SHP77 (cell line): ENCODE measurements around the gene RHOD.

Experiments used
- DNase-seq, 2 experiments: peaks; one replicate each; lab custom pipeline; 2025; lab: John Stamatoyannopoulos, UW

RHOD gene

DNA sequence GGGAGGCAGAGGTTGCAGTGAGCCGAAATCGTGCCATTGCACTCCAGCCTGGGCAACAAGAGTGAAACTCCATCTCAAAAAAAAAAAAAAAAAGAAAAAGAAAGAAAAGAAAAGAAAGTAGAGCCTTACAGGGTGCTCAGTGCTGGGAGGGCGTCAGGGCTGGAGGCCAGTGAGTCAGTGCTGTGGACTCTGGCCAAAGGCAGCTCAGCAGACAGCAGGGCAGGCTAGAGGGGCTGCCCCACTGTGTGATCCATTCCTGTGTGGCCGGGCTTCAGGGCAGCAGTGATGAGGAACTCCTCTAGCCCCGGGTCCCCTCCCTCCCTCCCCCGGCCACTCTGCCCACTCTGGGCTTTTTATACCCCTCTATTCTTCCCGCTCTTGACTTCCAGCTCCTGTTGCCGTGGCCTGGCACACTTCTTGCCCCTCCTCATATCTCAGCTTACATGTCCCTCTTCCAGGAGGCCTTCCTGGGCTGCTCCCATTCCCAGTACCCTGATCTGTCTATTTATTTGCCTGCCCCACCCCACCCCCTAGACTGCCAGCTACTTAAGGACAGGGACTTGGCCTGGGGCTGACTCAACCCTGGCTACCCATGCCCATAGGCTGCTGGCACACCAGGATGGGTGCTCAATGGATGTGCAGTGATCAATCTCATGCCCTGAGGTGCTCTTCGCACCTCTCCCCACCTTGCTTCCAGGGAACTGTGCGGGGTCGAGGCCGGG, 23.7 kb upstream of the RHOD start:
- DNase-seq, result no peak

DNA sequence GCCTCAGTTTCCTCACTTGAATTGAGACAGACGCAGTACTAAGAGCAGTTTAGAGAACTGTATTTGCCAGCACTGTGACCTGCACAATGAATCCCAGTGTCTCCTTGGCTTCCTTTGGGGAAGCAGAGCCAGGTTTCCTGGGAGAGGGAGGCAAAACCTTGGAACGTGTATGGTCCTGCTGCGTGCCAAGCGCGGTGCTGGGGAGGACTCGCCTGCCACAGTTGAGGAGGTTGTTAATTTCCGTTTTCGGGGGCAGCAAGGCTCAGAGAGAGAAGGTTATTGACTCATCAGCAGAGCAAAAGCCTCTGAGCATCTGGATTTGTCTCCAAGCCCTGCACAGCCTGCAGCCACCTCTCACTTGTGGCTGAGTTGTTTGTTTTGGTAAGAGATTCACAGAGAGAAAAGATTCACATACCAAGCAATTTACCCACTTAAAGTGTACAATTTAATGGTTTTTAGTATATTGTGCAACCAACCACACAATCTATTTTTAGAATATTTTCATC, 22.9 kb upstream of the RHOD start:
- DNase-seq, result no peak

DNA sequence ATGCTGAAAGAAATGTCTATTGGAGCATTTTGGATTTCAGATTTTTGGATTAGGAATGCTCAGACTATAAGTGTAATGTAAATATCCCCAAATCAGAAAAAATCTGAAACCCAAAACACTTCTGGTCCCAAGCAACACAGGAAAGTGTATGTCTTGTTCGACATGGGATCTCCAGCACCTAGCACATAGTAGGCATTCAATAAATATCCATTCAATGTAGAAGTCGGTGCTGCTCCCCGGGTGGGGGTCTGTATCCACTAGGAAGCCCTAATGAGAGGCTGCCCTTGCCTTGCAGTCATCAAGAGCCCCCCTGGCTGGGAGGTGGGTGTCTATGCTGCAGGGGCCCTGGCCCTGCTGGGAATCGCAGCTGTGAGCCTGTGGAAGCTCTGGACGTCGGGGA, 22.3 kb upstream of the RHOD start:
- DNase-seq, result no peak

DNA sequence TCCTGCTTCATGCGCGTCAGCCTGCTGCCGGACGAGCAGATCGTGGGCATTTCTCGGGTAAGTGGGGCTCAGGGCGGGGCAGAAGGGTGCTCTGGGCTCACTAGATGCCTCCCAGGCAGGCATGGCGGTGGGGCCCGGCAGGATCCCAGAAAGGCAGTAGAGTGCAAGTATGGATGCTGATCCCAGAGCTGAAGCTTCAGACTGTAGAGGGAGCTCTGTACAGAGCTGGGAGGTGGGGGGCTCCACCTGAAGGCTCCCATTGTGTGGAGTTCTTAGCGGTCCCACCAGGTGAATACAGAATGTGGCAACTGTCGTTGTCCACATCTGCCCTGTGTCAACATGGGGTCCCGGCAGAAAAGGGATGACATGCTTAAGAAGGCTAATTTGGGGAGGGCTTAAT, 16.5 kb upstream of the RHOD start:
- DNase-seq, result no peak

DNA sequence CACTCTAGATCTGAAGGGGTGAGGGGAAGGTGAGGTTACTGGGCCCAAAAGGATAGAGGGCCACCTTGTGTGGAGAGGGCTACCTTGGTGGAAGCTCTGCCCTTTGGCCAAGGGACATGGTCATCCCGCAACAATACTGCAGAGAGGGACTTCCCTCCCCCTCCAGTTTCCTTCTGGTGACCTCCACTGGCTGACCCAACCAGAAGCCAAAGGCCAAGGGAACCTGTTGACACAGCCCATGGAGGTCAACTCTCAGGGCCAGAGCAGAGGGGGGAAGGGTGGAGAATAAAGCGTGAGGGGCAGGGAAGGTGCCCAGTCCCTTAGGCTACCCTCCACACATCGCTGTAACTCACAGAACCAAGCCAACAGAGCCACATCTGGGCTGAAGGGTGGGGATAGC, 15.0 kb upstream of the RHOD start:
- DNase-seq, result no peak

DNA sequence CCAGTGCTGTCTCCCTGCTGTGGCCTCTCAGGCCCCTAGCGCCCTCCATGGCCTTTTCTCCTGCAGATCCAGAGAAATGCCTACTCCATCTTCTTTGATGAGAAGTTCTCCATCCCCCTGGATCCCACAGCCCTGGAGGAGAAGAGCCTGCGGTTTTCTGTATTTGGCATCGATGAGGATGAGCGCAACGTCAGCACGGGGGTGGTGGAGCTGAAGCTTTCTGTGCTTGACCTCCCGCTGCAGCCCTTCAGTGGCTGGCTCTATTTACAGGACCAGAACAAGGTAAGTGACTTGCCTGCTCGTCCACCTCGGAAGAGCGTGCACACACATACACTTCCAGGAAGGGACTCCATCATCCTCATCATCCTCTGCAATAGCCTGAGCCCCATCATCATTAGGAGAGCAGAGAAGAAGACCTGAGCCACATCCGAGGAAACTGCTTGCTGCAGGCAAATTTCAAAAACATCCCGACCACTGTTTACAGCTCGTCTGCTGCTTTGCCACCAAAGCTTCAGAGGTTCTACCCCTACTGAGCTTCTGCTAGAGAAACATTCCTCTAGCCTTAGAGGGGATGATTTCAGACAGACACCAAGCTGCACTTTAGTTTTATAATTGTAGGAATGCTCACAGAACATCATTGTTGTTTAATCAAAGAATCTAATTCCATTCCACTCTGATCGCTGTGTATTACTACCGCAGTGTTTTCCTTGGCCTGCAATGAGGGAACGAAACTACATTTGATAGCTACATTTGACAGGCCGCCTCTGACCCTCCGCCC, 12.9 kb upstream of the RHOD start:
- no peak for DNase-seq

DNA sequence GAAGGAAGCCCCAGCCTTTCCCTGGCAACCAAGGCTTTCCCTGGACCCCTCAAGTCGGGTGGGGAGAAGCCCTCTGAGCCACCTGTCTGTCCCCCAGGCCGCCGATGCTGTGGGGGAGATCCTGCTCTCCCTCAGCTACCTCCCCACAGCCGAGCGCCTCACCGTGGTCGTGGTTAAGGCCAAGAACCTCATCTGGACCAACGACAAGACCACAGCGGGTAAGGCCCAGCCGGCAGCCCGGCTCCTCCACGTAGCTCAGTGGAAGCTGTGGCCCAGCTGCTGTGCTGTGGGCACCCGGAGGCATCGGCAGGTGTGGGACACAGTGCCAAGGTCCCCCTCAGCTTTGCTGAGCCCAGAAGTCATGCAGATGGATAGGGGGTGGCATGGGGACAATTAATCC, 12.2 kb upstream of the RHOD start:
- no peak for DNase-seq

DNA sequence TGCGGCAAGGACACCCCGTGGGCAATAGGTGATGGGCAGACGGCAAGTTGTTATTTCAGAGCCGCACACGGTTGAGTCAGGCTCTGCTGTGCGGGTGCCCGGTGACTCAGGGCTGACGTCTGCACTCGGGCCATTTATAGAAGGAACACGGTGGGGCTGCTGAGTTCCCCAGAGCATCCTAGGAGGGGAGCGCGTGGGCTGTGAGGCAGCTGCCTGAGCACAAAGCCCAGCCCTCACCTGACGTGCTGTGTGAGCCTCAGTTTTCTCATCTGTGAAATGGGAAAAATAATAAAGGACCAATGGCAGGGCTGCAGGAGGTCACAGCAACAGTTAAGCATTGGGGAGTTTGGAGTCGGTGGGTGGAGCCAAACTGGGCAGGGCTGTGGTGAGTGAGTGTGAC, 11.3 kb upstream of the RHOD start:
- peak in 1 of 2 experiments; percentile 56 for DNase-seq

DNA sequence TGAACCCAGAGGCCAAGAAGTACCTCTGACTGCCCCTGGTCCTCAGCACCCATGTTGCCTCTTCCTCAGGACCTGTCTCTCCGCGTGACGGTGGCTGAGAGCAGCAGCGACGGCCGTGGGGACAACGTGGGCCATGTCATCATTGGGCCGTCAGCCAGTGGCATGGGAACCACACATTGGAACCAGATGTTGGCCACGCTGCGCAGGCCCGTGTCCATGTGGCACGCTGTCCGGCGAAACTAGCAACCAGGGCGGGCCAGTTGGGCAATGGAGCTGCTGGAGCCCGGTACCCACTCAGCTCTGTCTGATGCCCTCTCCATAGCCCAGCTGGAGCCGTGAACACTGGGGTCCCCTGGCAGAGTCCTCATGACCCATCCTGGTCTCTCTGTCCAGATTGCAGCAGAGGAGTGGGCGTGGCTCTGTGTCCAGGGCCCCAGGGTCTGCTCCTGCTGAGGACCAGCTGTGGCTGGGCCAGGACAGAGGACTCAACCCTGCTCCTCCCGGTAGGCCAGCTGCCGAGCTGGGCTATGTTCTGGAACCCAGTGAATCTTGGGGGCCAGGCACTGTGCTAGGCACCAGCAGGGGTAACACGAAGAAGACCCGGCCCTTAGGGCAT, 8.0 kb upstream of the RHOD start:
- no peak for DNase-seq

DNA sequence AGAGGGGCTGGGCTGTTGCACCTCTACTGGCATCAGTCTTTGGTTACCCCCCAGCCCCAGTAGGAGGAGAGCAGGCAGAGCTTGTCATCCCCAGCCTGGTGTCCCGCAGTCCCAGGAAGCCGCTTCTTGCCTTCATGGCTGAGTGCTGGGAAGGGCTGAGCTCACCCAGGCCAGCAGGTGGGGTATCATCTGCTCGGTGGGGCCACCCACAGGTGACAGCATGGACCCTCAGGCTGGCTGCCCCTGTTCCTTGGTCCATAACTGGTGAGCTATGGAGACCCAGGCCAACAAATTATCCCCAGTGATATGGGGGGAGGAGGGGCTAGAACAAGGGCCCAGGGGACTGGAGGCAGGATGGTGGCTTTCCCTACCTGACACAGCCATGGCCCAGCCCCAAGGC, 6.5 kb upstream of the RHOD start:
- DNase-seq, result peak in 1 of 2 experiments; percentile 15

DNA sequence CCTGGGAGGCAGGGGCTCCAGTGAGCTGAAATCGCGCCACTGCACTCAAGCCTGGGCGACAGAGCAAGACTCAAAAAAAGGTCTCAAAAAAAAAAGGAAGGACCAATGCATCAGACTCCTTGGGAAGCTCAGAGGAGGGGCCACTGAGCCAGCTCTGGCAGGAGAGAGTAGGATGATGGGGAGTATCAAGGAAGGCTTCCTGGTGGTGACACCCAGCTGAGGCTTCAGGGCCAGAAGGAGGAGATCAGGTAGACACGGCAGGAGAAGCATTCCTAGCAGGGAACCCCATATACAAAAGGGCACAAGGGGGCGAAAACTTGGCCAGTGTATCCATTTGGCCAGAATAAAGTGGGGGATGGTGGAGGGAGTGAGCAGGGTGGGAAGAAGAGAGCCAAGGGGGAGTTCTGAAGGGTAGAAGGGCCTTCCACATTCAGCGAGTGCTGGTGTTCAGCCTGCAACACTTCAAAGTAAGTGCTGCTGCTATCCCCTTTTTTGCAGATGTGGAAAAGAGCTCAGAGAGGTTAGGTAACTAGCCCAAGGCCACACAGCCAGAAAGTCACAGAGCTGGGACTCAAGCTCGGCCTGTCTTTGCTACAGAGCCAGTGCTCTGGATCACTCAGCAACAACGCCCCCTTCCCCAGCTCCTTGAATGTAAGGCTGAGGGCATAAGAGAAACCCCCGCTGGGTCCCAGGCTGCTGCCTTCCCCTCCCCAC, 5.3 kb upstream of the RHOD start:
- no peak for DNase-seq

DNA sequence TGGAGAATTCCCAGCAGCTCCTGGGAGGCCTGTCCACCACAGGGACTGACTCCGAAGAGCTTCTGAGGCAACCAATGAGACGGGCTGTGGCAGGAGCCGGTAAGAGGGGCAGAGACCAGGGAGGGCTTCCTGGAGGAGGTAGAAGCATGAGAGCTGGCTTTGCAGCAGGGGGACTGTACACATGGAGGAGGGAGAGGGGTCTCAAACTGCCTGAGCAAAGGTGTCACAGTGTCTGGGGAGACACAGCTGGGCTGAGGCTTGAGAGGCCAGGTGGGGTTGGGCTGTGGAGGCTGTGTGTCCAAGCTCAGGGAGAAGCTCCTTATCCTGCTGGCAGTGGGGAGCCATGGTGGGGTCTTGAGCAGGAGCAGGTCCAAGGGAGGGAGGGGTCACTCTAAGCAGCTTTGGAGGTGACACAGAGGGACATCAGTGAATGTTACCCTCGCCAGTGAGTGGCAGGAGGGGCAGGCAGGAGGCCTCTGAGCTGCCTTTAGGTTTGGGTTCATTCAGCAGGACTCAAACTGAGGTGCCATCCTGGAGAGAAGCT, 4.6 kb upstream of the RHOD start:
- DNase-seq, result no peak

DNA sequence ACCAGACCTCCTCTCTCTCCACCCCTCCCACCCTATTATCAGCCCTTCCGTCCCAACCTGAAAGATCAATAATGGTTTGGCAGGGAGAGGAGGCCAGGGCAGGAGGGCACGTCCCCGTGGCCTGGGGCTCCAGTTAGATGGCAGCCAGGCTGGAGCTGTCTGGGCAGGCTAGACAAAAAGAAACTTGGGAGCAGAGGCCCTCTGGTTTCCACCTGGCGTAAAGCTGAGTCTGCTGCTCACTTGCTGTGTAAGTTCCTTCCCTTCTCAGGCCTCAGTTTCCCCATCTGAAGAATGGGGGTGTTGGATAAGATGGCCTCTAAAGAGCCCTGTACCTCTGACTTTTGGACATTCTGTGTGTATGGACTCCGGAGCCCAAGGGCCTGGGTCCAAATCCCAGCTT, 3.8 kb upstream of the RHOD start:
- no peak for DNase-seq

DNA sequence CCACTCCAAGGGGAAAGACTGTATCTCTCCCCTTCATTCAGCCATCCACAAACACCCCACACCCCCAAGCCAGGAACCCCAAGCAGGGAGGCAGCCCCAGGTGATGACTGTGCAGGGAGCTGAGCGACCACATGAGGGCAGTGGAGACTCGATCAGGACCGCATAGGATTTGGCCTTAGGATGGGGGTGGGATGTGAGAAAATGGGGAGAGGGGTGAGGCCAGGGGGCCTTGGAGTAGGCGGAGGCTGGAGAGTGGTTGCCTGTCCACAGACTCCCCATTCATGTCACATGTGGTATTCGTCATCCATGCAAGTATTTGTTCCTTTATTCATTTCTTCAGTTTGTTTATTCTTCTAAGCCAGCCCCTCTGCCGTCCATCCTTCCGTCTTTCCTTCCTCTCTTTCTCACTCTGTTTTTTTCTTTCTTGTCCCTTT, 2.7 kb upstream of the RHOD start:
- DNase-seq, result peak; percentile 47 to 63

DNA sequence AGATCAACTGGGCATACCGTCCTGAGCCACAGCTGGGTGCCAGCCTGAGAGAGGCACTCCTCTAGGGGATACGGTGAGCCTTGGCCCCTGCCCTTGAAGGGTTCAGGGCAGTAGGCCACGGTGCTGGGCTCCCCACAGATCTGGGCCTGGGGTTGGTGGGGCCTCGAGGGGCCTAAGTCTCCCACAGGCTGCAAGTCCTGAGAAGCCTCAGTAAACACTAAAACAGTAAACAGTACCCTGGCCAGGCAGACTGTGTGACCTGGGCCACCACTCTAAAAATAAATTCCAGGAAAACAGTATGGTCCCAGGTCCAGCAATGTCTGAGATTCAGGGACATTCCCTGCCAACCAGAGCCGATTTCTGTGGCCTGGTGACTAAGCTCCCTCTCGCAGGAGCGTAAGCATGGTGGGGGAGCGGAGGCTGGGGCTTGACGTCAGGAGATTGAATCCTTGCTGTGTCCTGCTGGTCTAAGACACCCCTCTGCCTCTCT, 2.3 kb upstream of the RHOD start:
- no peak for DNase-seq

DNA sequence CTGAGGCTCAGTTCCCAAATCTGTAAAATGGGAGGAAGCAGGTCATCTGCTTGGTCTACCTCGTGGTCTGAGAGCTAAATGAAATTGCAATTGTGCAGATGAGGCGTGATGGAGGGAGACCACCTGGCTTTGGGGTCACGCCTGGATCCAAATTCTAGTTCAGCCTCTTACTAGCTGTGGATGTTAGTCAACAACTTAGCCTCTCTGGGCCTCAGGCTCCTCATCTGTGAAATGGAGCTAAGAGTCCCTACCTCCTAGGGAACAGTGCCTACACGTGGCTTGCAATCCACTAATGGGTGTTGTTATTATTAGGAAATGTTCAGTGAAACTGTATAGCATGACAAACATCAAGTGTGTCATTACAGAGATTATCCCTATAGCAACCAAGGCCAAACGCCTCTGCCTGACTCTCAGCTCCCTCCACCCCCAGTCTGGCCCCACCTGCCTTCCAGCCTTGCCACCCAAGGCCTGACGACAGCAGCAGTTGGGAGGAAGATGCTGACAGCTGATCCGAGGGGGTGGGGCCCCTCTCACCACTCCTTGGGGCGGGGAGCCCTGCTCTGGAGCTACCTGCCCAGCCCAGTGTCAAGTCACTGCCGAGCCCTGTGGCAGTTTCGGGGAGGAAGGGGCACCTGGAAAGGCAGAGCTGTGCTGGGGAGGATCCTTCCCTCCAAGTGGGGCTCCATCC, 1.7 kb upstream of the RHOD start:
- peak in 1 of 2 experiments; percentile 30 for DNase-seq

DNA sequence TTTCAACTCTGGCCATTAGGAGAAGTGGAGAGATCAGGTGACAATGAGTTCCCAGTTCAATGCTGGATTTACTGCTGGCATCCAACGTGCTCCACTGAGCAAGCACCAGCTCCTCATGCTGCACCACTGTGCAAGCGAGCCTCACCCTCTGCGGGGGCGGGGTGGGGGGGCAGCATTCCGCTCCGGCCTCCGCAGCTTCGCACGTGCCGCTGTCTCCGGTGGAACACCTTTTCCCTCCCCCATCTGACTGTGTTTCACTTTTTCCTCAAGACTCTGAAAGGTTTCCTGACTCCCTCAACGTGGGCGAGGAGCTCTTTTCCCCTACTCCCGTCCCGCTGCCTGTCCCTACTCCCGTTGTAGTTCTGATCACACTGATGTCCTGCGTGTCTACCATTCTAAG, 835 bp upstream of the RHOD start:
- DNase-seq, result no peak

DNA sequence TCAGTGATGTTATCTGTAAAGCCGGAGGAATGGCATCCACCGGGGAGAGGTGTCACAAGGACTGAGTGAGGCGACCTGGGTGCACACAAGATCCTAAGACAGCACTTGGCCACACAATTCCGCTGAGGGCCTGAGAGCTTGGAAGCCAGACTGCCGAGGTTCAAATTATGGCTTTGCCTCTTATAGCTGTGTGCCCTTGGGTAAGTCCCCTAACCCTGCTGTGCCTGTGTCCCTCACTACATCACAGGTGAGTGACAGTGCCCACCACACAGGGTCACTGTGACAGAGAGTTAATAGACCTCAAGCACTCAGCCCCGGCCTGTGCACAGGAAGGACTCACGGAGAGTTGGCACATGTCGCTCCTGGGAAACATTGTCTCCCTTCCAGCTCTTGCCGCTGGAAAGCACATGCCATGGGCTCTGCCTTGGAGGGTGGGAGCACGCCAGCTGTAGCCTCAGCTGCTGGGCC, 592 bp downstream of the RHOD start:
- no peak for DNase-seq

DNA sequence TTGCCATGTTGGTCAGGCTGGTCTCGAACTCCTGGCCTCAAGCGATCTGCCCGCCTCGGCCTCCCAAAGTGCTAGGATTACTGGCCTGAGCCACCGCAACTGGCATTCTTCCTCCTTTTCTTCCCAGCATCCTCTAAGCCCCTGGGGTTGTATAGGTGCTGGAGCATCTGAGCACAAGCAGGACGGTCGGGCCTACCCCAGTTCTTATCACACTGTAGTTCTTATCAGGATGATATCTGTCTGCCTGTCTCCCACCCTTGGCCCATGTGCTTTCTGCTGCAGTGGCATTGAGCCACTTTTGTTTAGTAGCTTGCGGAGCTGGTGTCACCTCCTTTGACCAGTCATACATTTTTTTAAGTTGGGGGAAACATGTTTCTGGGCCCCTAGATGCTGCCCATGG, 1.9 kb downstream of the RHOD start:
- no peak for DNase-seq

DNA sequence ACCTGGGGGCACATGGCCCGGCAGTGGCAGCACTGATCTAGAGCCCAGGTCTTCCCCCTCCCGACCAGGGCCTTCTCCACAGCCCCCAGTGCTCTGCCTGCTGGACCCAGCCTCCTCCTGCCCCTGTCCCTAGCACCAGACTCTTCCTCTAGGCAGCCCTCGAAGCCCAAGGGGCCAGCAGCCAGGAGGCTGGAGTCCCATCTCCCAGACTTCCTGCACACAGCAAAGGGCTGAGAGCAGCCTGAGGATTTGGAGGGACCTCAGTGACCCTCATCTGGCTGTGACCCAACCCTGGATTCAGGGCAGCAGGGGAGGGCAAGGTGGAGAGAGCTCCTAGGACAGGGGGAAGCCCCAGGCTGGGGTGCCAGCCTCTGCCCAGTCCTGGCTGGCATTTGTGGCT, 3.0 kb downstream of the RHOD start:
- no peak for DNase-seq

DNA sequence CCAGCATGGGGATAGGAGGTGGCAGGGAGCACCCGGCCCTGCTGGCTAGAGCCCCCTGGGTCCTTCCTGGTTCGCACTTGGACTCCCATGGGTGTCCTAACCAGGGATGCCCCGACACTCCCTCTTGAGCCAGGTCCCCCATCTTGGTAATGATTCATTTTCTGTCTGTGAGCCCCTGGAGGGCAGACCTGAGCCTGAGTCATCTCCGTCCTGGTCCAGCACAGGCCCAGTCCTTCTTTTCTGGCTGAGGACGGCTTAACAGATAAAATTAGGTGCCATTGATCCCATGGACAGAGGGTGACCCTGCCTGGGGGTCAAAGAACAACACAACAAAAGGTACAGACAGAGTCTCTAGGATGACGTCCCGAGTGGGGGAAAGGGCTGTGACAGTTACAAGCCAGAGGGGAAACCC, 3.5 kb downstream of the RHOD start:
- no peak for DNase-seq
